HG03159 (cell line): ENCODE results near the gene CAPN8.
A peak's percentile ranks its signal among the peaks of the same experiment; 100 is the strongest.

Source experiments
- ATAC-seq: cut with Tn5 transposase; IDR thresholded peaks from one replicate; pipeline ENCODE4 v1.9.1; 2021; ENCODE audit warnings: mild to moderate bottlenecking, moderate library complexity; ENCODE audit not compliant: unreplicated experiment

CAPN8 gene

GRCh38 chr1:223657978-223658377 is 7.5 kb downstream of the CAPN8 start:
- no peak for ATAC-seq

GRCh38 chr1:223654083-223654482 is 11.4 kb downstream of the CAPN8 start:
- ATAC-seq, result no peak

- no peak for ATAC-seq
Observed at GRCh38 chr1:223653431-223653830, 12.1 kb downstream of the CAPN8 start.

- ATAC-seq, result no peak
Observed at GRCh38 chr1:223653015-223653414, 12.5 kb downstream of the CAPN8 start.

GRCh38 chr1:223652436-223652941 is 13.0 kb downstream of the CAPN8 start:
- ATAC-seq, result no peak

GRCh38 chr1:223651291-223651991 is 14.1 kb downstream of the CAPN8 start:
- no peak for ATAC-seq

- no peak for ATAC-seq
Observed at GRCh38 chr1:223650465-223650864, 15.0 kb downstream of the CAPN8 start.

GRCh38 chr1:223649222-223649621 is 16.3 kb downstream of the CAPN8 start:
- no peak for ATAC-seq

GRCh38 chr1:223647249-223647648 is 18.3 kb downstream of the CAPN8 start:
- ATAC-seq, result no peak

GRCh38 chr1:223645903-223646302 is 19.6 kb downstream of the CAPN8 start:
- ATAC-seq, result no peak

- ATAC-seq, result no peak
Observed at GRCh38 chr1:223642237-223642636, 23.3 kb downstream of the CAPN8 start.

GRCh38 chr1:223641523-223642039 is 23.9 kb downstream of the CAPN8 start:
- ATAC-seq, result no peak

GRCh38 chr1:223639331-223639749 is 26.2 kb downstream of the CAPN8 start:
- ATAC-seq, result no peak

GRCh38 chr1:223635236-223635635 is 30.3 kb downstream of the CAPN8 start:
- ATAC-seq, result no peak

- no peak for ATAC-seq
Observed at GRCh38 chr1:223634423-223634822, 31.1 kb downstream of the CAPN8 start.

GRCh38 chr1:223631956-223632355 is 33.5 kb downstream of the CAPN8 start:
- no peak for ATAC-seq

- no peak for ATAC-seq
Observed at GRCh38 chr1:223631473-223631872, 34.0 kb downstream of the CAPN8 start.

GRCh38 chr1:223629126-223629457 is 36.4 kb downstream of the CAPN8 start:
- ATAC-seq, result no peak

- ATAC-seq, result peak; percentile 80
Observed at GRCh38 chr1:223628233-223629125, 37.0 kb downstream of the CAPN8 start.

GRCh38 chr1:223622132-223622842 is 43.2 kb downstream of the CAPN8 start:
- ATAC-seq, result no peak

- peak; percentile 86 for ATAC-seq
Observed at GRCh38 chr1:223621312-223621734, 44.2 kb downstream of the CAPN8 start.
